ENCODE results near the gene MACROD2. TPM values are rescaled to one million over a fixed set of nuclear protein-coding genes. Genes with fewer than 3 reads are reported as not detected.

The MACROD2 gene
- total RNA-seq, 1 donor from 2014 or later: 78.2 TPM

- Histone ChIP-seq H3K36me3 (no peaks in the 10 kb centered on the region), H3K9me3 (no peaks in the 10 kb centered on the region), H3K27ac (no peak overlapping the region), H3K4me1 (peaks cover 8% of the 10 kb centered on the region), H3K4me3 (no peak overlapping the region), H3K27me3 (no peaks in the 10 kb centered on the region)
- TF ChIP-seq, protein P1, sequence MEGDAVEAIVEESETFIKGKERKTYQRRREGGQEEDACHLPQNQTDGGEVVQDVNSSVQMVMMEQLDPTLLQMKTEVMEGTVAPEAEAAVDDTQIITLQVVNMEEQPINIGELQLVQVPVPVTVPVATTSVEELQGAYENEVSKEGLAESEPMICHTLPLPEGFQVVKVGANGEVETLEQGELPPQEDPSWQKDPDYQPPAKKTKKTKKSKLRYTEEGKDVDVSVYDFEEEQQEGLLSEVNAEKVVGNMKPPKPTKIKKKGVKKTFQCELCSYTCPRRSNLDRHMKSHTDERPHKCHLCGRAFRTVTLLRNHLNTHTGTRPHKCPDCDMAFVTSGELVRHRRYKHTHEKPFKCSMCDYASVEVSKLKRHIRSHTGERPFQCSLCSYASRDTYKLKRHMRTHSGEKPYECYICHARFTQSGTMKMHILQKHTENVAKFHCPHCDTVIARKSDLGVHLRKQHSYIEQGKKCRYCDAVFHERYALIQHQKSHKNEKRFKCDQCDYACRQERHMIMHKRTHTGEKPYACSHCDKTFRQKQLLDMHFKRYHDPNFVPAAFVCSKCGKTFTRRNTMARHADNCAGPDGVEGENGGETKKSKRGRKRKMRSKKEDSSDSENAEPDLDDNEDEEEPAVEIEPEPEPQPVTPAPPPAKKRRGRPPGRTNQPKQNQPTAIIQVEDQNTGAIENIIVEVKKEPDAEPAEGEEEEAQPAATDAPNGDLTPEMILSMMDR (IDR thresholded peaks at IDR 0.05): no peak
- no peak for DNase-seq
- intact Hi-C loops (cut with DNase I): no loop called here
- no peak for ATAC-seq
These were observed 1932.8 kb downstream of the MACROD2 start for GRCh38 chr20:15927893-15928650.

DNA sequence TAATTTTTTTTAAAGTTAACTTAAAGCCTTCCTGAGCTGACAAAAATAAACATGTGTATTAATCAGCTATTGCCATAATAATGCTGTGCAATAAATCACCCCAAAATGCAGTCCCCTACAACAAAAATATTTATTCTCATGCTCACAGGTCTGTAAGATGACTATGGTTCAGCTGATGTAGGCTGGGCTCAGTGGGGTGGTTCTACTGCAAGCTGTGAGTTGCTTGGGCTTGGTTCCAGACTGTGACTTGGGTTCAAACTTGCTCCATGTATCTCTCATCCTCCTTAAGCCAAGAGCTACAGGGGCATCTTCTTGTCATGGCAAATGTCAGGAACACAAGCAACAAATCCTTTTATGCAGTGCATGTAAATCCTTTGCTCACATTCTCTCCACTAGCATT, 1933.6 kb downstream of the MACROD2 start:
- TF ChIP-seq, protein P1 (IDR thresholded peaks at IDR 0.05): no peak
- no peak for ATAC-seq
- Histone ChIP-seq H3K9me3 (no peaks in the 10 kb centered on the region), H3K27ac (no peak overlapping the region), H3K4me3 (no peak overlapping the region), H3K36me3 (no peaks in the 10 kb centered on the region), H3K27me3 (no peaks in the 10 kb centered on the region), H3K4me1 (peaks cover 8% of the 10 kb centered on the region)
- intact Hi-C loops (cut with DNase I): no loop called here
- DNase-seq: no peak

GRCh38 chr20:15930311-15931305, 1935.3 kb downstream of the MACROD2 start:
- DNase-seq: no peak
- Histone ChIP-seq H3K9me3 (no peaks in the 10 kb centered on the region), H3K4me3 (no peak overlapping the region), H3K36me3 (no peaks in the 10 kb centered on the region), H3K27me3 (no peaks in the 10 kb centered on the region), H3K4me1 (peaks cover 8% of the 10 kb centered on the region), H3K27ac (no peak overlapping the region)
- TF ChIP-seq, protein P1 (IDR thresholded peaks at IDR 0.05): peak; percentile 48
- peak; percentile 55 for ATAC-seq
- intact Hi-C loops (cut with DNase I): no loop called here

GRCh38 chr20:15931897-15932296, 1936.6 kb downstream of the MACROD2 start:
- intact Hi-C loops (cut with DNase I): no loop called here
- no peak overlapping the region for H3K27ac ChIP-seq
- TF ChIP-seq, protein P1 (IDR thresholded peaks at IDR 0.05): no peak
- no peak overlapping the region for H3K4me3 ChIP-seq
- no peaks in the 10 kb centered on the region for H3K27me3 ChIP-seq
- ATAC-seq (no peak), DNase-seq (no peak)
- H3K4me1 ChIP-seq: peaks cover 8% of the 10 kb centered on the region
- no peaks in the 10 kb centered on the region for H3K9me3 ChIP-seq
- no peaks in the 10 kb centered on the region for H3K36me3 ChIP-seq

- intact Hi-C loops (cut with DNase I): no loop called here
- no peak overlapping the region for H3K27ac ChIP-seq
- H3K9me3 ChIP-seq: no peaks in the 10 kb centered on the region
- H3K27me3 ChIP-seq: no peaks in the 10 kb centered on the region
- H3K4me3 ChIP-seq: no peak overlapping the region
- ATAC-seq: no peak
- DNase-seq: no peak
- H3K4me1 ChIP-seq: no peaks in the 10 kb centered on the region
- no peaks in the 10 kb centered on the region for H3K36me3 ChIP-seq
- TF ChIP-seq, protein P1 (IDR thresholded peaks at IDR 0.05): no peak
These were observed 1941.9 kb downstream of the MACROD2 start for GRCh38 chr20:15937179-15937578.

All from upper lobe of right lung (tissue), 1 donor.